Hepatocyte (in vitro differentiated cells): ENCODE results near the gene DENND4C. TPM values are rescaled to one million over a fixed set of nuclear protein-coding genes. Genes with fewer than 3 reads are reported as not detected.

Experiments
- DNase-seq: peaks from one replicate; pipeline ENCODE4 v3.0.0-alpha.2; 2016; ENCODE audit warnings: low spot score
- H2AFZ ChIP-seq: fragments of 200-600 bp; sonication (generic); 2 replicates; pipeline ENCODE4 v1.6.0; 2016; ENCODE audit warnings: antibody characterized with exemption, mild to moderate bottlenecking
- H3K27ac ChIP-seq: fragments of 200-600 bp; sonication (generic); 2 replicates; pipeline ENCODE4 v1.5.1; 2016; ENCODE audit warnings: mild to moderate bottlenecking
- H3K27me3 ChIP-seq: fragments of 200-600 bp; sonication (generic); 2 replicates; pipeline ENCODE4 v1.6.1; 2016
- H3K36me3 ChIP-seq: fragments of 200-600 bp; sonication (generic); replicated peaks from 2 replicates; pipeline ENCODE4 v1.5.1; 2016; ENCODE audit warnings: low read depth; ENCODE audit not compliant: insufficient read depth
- H3K4me1 ChIP-seq: fragments of 200-600 bp; sonication (generic); 2 replicates; pipeline ENCODE4 v1.5.1; 2016; ENCODE audit warnings: mild to moderate bottlenecking, moderate library complexity; ENCODE audit not compliant: insufficient read depth
- H3K4me2 ChIP-seq: fragments of 200-600 bp; sonication (generic); 2 replicates; pipeline ENCODE4 v1.6.0; 2016
- H3K4me3 ChIP-seq: fragments of 200-600 bp; sonication (generic); 2 replicates; pipeline ENCODE4 v1.5.1; 2016; ENCODE audit warnings: mild to moderate bottlenecking
- H3K79me2 ChIP-seq: fragments of 200-600 bp; sonication (generic); 2 replicates; pipeline ENCODE4 v1.6.0; 2017; ENCODE audit warnings: mild to moderate bottlenecking
- H3K9me2 ChIP-seq: fragments of 200-600 bp; sonication (generic); replicated peaks from 2 replicates; pipeline ENCODE4 v1.6.0; 2017; ENCODE audit warnings: mild to moderate bottlenecking; ENCODE audit not compliant: insufficient read depth
- H3K9me3 ChIP-seq: fragments of 200-600 bp; sonication (generic); 2 replicates; pipeline ENCODE4 v1.5.1; 2016; ENCODE audit warnings: low read depth, mild to moderate bottlenecking
- H4K20me1 ChIP-seq: fragments of 200-600 bp; sonication (generic); 2 replicates; pipeline ENCODE4 v1.6.0; 2016; ENCODE audit warnings: mild to moderate bottlenecking; ENCODE audit not compliant: insufficient read depth, poor library complexity, severe bottlenecking
- EZH2 ChIP-seq: fragments of 200-600 bp; sonication (generic); IDR thresholded peaks from 2 replicates; pipeline ENCODE4 v1.6.1; 2016; ENCODE audit warnings: antibody characterized with exemption, mild to moderate bottlenecking, borderline replicate concordance
- EZH2phosphoT487 ChIP-seq: fragments of 200-600 bp; sonication (generic); IDR thresholded peaks from one replicate; pipeline ENCODE4 v1.6.1; 2018; ENCODE audit warnings: antibody characterized with exemption, mild to moderate bottlenecking, low read depth, moderate library complexity; ENCODE audit not compliant: unreplicated experiment, severe bottlenecking
- WGBS: methylation state at CpG from one replicate; pipeline ENCODE4 v1.1.6; 2016; ENCODE audit warnings: low lambda C conversion rate; ENCODE audit errors: missing lambda C conversion rate; 5-methylcytosine and 5-hydroxymethylcytosine counted together
- polyA plus RNA-seq: library from polyadenylated mRNA; unstranded; fragments of >200 nt; fragmentation: Nextera tagmentation; extraction: Ambion mirVana; gene quantifications from 2 replicates; pipeline ENCODE4 v1.2.1, GENCODE V29; 2016
- total RNA-seq: library from RNA; depleted of rRNA; stranded (reverse); fragments of >200 nt; gene quantifications from 2 replicates; pipeline ENCODE4 v1.2.3, GENCODE V29; 2014
- TF ChIP-seq, protein P1 (sequence below): fragments of 200-600 bp; sonication (generic); IDR thresholded peaks from 2 replicates; pipeline ENCODE4 v1.5.1; 2016; ENCODE audit warnings: antibody characterized with exemption, mild to moderate bottlenecking; ENCODE audit not compliant: poor library complexity

Gene DENND4C
- total and polyA plus RNA-seq, 2 experiments from 2014 or later: 14.9 to 82.6 TPM

DNA sequence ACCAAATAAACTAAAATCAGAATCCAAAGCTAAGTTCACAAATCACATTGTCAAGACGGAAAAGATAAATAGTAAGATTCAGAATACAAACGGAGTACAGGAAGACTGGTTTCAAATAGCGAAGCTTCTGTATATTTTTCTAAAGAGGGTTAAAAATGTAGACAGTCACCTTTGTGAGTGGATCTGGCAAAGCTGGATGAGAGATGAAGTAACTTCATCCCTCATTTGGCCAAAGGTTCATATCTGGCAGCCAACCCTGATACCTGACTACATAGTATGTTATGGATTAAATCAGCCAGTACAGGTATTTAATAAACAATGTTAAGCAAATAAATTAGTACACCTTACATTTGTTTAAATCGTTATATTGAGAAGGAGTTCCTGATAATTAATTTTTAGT is 21.3 kb upstream of the DENND4C start:
- no peak for TF ChIP-seq EZH2
- no peak for TF ChIP-seq EZH2phosphoT487
- TF ChIP-seq, protein P1, sequence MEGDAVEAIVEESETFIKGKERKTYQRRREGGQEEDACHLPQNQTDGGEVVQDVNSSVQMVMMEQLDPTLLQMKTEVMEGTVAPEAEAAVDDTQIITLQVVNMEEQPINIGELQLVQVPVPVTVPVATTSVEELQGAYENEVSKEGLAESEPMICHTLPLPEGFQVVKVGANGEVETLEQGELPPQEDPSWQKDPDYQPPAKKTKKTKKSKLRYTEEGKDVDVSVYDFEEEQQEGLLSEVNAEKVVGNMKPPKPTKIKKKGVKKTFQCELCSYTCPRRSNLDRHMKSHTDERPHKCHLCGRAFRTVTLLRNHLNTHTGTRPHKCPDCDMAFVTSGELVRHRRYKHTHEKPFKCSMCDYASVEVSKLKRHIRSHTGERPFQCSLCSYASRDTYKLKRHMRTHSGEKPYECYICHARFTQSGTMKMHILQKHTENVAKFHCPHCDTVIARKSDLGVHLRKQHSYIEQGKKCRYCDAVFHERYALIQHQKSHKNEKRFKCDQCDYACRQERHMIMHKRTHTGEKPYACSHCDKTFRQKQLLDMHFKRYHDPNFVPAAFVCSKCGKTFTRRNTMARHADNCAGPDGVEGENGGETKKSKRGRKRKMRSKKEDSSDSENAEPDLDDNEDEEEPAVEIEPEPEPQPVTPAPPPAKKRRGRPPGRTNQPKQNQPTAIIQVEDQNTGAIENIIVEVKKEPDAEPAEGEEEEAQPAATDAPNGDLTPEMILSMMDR: no peak
- Histone ChIP-seq H3K79me2 (no peaks in the 10 kb centered on the region), H3K4me2 (no peak overlapping the region), H2AFZ (no peak overlapping the region), H3K4me1 (peaks cover 3% of the 10 kb centered on the region), H4K20me1 (no peaks in the 10 kb centered on the region), H3K27ac (peak overlapping the region; percentile 31), H3K9me2 (no peaks in the 10 kb centered on the region), H3K9me3 (no peaks in the 10 kb centered on the region), H3K36me3 (no peaks in the 10 kb centered on the region), H3K4me3 (no peak overlapping the region), H3K27me3 (no peaks in the 10 kb centered on the region)
- WGBS: 46% methylated on average over 4 of the region's 4 CpGs
- no peak for DNase-seq

DNA sequence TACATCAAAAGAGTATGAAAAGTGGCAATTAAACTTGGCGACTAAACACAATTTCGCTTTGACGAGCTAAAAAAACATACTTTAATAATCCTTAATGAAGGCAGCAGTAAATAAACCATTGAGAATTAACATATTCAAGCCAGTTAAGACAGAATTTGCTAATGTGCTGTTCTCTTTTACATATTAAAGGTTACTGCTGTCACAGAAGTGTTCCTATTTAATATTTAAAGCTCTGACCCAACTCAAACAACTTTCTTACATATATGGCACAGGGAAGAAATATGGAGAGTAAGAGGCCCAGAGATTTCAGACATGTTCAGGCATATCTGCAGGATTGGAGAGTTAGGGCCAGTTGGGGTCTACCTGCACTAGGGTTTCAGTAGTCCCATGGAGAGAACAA is 16.7 kb upstream of the DENND4C start:
- TF ChIP-seq EZH2 (no peak), EZH2phosphoT487 (no peak)
- TF ChIP-seq, protein P1: no peak
- Histone ChIP-seq H2AFZ (no peak overlapping the region), H3K27me3 (no peaks in the 10 kb centered on the region), H3K4me2 (no peak overlapping the region), H3K9me3 (no peaks in the 10 kb centered on the region), H3K9me2 (no peaks in the 10 kb centered on the region), H3K27ac (no peak overlapping the region), H3K4me3 (no peak overlapping the region), H3K36me3 (no peaks in the 10 kb centered on the region), H4K20me1 (no peaks in the 10 kb centered on the region), H3K79me2 (no peaks in the 10 kb centered on the region), H3K4me1 (peaks cover under 1% of the 10 kb centered on the region)
- no peak for DNase-seq
- WGBS: 94% methylated on average over 3 of the region's 3 CpGs

DNA sequence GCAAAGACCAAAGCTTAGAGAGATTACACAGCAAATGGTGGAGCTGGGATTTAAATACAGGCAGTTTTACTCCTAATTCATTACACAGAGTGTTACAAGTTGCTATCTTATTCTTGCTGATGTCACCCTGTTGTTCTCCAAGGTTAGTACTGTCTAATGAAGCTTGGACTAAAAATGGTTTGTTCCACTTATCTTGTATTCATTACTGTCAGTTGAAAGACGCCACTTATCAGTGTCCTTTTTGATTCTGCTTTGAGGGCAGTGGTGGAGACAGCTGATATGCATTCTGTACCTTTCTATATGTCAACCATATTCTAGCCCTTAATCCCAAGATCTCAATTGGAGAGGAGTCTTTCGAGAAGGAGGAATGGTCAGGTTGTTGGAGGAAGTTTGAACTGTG is 14.0 kb upstream of the DENND4C start:
- Histone ChIP-seq H3K27ac (no peak overlapping the region), H3K79me2 (no peaks in the 10 kb centered on the region), H3K9me2 (no peaks in the 10 kb centered on the region), H4K20me1 (no peaks in the 10 kb centered on the region), H3K4me3 (no peak overlapping the region), H3K9me3 (no peaks in the 10 kb centered on the region), H3K27me3 (no peaks in the 10 kb centered on the region), H3K4me1 (no peaks in the 10 kb centered on the region), H3K36me3 (no peaks in the 10 kb centered on the region), H3K4me2 (no peak overlapping the region), H2AFZ (no peak overlapping the region)
- DNase-seq: no peak
- TF ChIP-seq EZH2phosphoT487 (no peak), EZH2 (no peak)
- TF ChIP-seq, protein P1: no peak
- 56% methylated on average over 2 of the region's 2 CpGs for WGBS

DNA sequence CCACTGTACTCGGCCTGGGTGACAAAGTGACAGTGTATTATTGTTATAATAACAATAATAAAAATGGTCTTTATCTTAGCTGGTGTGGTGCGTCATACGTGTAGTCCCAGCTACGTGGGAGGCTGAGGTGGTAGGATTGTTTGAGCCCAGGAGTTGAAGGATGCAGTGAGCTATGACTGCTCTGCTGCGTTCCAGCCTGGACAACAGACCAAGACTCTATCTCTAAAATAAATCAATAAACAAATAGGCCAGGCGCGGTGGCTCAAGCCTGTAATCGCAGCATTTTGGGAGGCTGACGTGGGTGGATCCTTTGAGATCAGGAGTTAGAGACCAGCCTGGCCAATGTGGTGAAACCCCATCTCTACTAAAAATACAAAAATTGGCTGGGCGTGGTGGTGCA is 9.2 kb upstream of the DENND4C start:
- Histone ChIP-seq H3K27ac (no peak overlapping the region), H3K4me3 (no peak overlapping the region), H4K20me1 (no peaks in the 10 kb centered on the region), H3K9me2 (no peaks in the 10 kb centered on the region), H3K79me2 (no peaks in the 10 kb centered on the region), H3K27me3 (no peaks in the 10 kb centered on the region), H2AFZ (no peak overlapping the region), H3K4me1 (peaks cover 6% of the 10 kb centered on the region), H3K36me3 (no peaks in the 10 kb centered on the region), H3K9me3 (no peaks in the 10 kb centered on the region), H3K4me2 (no peak overlapping the region)
- TF ChIP-seq EZH2phosphoT487: no peak
- TF ChIP-seq, protein P1: no peak
- TF ChIP-seq EZH2: no peak
- DNase-seq: no peak
- WGBS: 56% methylated on average over 10 of the region's 10 CpGs
